22Rv1 (cell line): ENCODE measurements around the gene MRAS.

Experiments
- H3K27ac ChIP-seq: fragments of 450-650 bp; 2 replicates; pipeline ENCODE4 v1.5.1; 2017
- ZFX ChIP-seq: fragments of 450-650 bp; IDR thresholded peaks from 2 replicates; pipeline ENCODE4 v1.6.1; 2017; ENCODE audit warnings: antibody characterized with exemption, borderline replicate concordance
- TF ChIP-seq, protein P1 (sequence below): fragments of 450-650 bp; IDR thresholded peaks from 2 replicates; pipeline ENCODE4 v1.5.1; 2017; ENCODE audit warnings: mild to moderate bottlenecking

Gene MRAS

GRCh38 chr3:138354376-138354775 is 6.0 kb downstream of the MRAS start:
- H3K27ac ChIP-seq, result no peak overlapping the region
- TF ChIP-seq ZFX, result no peak

GRCh38 chr3:138355071-138355470 is 6.7 kb downstream of the MRAS start:
- TF ChIP-seq, protein P1, sequence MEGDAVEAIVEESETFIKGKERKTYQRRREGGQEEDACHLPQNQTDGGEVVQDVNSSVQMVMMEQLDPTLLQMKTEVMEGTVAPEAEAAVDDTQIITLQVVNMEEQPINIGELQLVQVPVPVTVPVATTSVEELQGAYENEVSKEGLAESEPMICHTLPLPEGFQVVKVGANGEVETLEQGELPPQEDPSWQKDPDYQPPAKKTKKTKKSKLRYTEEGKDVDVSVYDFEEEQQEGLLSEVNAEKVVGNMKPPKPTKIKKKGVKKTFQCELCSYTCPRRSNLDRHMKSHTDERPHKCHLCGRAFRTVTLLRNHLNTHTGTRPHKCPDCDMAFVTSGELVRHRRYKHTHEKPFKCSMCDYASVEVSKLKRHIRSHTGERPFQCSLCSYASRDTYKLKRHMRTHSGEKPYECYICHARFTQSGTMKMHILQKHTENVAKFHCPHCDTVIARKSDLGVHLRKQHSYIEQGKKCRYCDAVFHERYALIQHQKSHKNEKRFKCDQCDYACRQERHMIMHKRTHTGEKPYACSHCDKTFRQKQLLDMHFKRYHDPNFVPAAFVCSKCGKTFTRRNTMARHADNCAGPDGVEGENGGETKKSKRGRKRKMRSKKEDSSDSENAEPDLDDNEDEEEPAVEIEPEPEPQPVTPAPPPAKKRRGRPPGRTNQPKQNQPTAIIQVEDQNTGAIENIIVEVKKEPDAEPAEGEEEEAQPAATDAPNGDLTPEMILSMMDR, result no peak
- no peak for TF ChIP-seq ZFX
- no peak overlapping the region for H3K27ac ChIP-seq

DNA sequence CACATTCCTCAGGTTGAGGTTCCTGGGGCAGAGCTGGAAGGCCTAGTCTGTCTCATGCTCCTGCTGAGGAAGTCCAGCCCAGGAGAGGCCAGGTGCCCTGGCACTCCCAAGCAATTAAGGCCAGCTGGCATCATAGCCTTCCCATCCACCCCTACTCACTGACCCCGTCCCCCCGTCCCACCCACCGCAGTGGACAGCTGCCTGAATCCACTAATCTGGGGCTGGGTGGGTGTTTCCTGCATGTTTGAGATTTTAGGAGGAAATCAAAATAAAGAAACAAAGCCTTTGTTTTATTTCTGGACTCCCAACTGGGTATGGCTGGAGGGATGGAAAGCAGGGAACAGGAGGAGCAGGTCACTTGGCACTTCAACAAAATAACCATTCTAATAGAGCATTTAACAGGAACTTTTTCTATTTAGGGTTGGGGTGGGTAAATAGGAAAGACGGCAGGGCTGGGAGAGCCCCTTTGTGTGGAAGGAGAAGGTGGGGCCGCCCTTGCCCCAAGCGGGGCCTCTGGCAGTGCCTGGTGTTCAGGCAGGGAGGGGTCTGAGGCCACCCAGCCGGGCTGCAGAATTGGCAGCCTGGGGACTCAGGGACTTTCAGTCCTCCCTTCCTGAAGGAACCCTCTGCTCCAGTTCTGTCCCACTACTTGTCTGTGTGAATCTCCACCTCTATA is 8.5 kb downstream of the MRAS start:
- TF ChIP-seq ZFX, result no peak
- no peak overlapping the region for H3K27ac ChIP-seq

DNA sequence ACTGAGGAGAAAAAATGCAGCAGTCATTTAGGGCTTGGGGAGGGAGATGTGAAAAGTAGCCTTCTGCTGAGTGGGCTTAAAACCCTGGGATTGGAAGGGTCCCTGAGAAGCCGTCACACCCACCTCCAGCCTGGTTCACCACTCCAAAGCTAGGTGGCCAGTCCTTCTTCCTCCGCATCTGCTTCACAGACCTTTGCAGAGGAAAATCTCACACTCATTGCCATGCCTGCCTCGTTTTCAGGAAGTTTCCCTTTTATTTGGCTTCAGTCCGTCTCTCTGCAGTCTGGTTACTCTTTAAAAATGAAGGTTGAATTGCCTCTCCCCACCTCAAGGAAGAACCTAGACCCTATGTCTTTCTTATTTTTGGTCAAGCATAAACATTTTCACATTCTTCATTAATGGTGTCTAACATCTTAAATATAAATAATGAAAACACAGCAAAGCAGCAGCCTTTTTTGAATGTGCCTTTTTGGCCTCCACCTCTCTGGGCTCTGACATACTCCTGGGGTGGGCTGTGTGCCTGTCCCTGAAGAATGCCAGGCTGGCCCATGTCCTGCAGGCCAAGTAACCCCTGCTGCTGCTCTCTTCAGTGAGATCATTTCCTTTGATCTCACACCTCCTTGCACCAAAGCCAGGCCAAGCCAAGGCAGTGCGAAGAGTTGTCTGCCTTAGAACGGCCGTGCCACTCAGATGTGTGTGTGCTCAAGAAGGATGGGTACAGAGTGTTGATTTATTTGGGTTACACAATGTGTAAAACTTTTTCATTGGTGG is 11.0 kb downstream of the MRAS start:
- no peak overlapping the region for H3K27ac ChIP-seq
- no peak for TF ChIP-seq ZFX
- TF ChIP-seq, protein P1, result no peak

DNA sequence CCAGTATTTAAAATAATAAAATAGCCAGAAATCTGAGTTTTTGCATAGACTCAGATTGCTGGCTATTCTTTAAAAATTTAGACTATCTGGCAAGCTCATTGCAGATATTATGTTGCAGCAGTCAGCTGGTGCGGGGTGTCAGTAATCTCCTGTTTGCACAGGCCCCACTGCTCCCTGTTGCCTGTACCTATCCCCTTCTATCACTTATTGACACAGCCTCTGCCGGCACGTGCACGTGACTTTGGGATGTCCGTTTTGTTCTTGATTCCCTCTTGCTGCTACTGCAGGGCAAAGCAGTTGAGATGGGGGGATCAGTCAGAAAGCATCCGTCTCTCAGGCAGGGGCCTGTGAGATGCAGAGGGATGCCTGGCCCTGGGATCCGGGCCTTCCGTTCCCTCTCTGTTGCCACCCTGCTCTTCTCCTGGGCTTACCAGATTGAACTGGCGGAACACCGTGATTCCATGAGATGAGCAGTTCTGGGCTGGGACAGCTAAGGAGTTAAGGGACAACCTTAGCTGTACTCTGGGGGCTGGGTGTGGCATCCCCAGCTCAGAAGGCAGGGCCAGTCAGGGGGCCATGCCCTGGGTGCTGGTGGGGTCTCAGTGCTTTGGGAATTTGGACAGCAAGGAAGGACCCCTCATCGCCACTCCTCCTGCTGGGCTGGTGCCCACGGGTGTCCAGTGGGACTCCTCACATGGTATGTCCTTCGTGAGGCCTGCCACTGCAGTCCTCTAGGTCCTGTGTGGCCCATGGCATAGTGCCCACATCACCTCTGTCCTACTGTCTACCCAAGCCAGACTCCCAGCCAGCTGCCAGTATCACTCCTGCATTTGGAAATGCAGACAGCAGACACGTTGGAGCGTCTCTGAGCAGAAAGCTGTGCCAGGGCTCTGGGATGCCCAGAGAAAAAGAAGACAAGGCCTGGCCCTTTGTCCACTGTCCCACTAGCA is 11.8 kb downstream of the MRAS start:
- TF ChIP-seq, protein P1, result no peak
- TF ChIP-seq ZFX, result no peak
- no peak overlapping the region for H3K27ac ChIP-seq

GRCh38 chr3:138360869-138361525 is 12.6 kb downstream of the MRAS start:
- H3K27ac ChIP-seq, result no peak overlapping the region
- TF ChIP-seq ZFX, result no peak
- TF ChIP-seq, protein P1, result no peak

- TF ChIP-seq, protein P1, result no peak
- no peak for TF ChIP-seq ZFX
- no peak overlapping the region for H3K27ac ChIP-seq
Measured at GRCh38 chr3:138361561-138361971, 13.2 kb downstream of the MRAS start.
